Stimulated activated CD4-positive, alpha-beta T cell treated with anti-CD3 and anti-CD28 coated beads, Interleukin-4, amount 100 ng/mL, for 48 hours (primary cell): ENCODE data around the gene SYT8.
"Not testable (repeated sequence)": the region's sequence is repeated elsewhere in the genome, so short reads cannot be mapped to it uniquely, and the experiment has no call there.

Experiments used
- DNase-seq, 2 donors: peaks; one replicate each; pipeline ENCODE4 v3.0.0-alpha.2; 2020; ENCODE audit warnings: low read depth in 2 of 2

The SYT8 gene, protein sequence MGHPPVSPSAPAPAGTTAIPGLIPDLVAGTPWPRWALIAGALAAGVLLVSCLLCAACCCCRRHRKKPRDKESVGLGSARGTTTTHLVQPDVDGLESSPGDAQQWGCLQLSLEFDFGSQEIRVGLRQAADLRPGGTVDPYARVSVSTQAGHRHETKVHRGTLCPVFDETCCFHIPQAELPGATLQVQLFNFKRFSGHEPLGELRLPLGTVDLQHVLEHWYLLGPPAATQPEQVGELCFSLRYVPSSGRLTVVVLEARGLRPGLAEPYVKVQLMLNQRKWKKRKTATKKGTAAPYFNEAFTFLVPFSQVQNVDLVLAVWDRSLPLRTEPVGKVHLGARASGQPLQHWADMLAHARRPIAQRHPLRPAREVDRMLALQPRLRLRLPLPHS

DNA sequence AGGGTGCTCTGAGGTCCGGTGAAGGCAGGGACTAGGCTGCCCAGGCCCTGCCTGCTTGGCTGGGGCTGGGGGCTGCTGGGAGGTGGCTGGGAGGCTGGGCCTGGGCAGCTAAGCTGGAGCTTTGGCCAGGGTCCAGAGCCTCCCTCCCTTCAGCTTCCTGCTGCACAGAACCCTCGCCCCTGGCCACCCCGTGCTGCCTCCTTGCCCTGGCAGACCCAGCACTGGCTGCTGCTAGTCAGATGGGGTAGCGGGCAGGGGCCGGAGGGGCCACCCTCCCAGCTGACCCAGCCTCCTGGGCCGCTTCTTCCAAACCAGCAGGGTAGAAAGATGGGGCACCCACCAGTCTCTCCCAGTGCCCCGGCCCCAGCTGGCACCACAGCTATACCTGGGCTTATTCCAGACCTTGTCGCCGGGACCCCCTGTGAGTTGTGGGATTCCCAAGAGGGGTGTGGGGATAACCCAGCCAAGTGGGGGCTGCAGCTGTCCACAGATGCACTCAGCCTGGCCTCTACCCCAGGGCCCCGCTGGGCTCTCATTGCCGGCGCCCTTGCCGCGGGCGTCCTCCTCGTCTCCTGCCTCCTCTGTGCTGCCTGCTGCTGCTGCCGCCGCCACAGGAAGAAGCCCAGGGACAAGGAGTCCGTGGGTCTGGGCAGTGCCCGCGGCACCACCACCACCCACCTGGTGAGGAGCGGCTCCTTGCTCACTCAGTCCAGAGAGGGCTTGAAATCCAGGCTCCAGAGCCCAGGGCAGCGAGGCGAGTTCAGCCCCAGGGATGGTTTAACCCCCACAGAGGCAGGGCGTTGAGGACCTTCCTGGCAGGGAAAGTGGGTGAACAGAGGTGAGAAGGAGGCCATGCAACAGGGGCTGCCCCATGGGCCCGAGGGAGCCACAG lies at the start of gene SYT8:
Gene SYT8 (plus strand): TSS at position 212 of the 892 bp plus-strand sequence. CDS start 116 bp downstream, at position 328.
- DNase-seq = no peak

DNA sequence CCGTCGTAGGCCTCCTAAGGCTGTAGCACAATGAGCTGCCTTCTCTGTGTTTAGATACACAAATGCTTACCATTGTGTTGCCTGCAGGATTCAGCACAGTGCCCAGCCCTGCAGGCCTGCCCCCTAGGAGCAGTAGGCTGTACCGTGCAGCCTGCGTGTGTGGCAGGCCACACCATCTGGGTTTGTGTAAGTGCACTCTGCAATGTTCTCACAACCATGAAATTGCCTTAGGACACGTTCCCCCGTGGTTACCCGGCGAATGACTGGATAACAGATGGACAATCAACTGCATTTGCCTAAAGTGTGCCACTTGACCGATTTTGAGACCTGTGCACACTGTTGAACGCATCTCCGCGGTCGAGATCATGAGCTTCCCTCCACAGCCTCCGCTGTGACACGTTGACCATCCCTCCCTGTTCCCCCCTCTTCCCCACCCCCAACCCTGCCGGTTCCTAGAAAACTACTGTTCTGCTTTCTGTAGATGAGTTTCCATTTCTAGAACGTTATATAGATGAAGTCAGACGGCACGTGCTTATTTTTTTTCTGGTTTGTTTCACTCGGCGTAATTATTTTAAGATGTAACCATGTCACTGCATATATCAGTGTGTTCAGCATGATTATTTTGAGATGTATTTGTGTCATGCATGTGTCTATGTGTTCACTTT lies 48.9 kb upstream of the SYT8 start:
- DNase-seq = no peak

DNA sequence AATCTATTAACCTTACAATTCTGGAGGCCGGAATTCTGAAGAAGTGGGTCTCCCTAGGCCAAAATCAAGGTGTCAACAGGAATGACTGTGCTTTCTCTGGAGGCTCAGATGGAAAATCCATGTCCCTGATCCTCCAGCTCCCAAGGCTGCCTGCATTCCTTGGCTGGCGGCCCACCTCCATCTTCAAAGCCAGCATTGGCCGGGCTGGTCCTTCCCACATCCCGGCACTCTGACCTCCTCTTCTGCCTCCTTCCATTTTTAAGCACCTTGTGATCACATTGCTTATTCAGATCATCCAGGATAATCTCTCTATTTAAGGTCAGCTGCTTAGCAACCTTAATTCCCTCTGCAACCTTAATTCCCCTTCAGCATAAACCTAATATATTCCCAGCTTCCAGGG lies 48.3 kb upstream of the SYT8 start:
- no peak for DNase-seq

DNA sequence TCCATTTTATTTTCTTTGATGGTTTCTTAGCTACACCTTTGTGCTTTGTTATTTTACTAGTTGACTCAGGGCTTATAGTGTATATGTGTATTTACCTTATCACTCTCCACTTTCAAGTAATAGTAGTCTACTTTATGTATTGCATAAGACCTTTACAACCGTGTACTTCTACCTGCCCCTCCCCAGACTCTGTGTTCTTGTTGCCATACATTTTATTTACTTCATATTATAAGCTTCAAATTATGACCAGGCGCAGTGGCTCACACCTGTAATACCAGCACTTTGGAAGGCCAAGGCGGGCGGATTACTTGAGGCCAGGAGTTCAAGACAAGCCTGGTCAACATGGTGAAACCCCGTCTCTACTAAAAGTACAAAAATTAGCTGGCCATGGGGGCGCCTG lies 42.9 kb upstream of the SYT8 start:
- DNase-seq = no peak

DNA sequence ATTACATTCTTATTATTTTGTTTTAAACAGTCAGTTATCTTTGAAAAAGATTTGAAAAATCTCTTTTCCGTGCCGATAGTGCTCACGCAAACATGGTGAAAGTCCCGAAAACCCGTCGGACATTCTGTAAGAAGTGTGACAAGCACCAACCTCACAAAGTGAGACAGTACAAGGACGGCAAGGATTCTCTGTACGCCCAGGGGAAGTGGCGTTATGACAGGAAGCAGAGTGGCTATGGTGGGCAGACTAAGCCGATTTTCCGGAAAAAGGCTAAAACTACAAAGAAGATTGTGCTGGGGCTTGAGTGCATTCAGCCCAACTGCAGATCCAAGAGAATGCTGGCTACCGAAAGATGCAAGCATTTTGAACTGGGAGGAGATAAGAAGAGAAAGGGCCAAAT lies 42.3 kb upstream of the SYT8 start:
- no peak for DNase-seq

DNA sequence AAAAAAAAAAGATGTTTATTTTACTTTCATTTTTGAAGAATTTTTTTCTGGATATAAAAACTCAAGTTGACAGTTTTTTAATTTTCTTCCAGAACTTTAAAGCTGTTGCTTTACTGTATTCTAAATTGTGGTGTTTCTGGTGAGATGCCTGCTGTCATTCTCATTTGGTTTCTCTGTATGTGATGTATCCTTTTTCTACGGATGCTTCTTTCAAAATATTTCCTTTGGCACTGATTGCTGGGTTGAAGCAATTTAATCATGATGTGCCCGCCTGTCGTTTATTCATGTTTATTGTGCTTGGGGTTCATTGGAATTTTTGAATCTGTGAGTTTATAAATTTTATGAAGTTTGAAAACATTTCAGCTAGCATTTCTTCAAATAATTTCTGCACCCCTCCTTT lies 41.7 kb upstream of the SYT8 start:
- DNase-seq = no peak

DNA sequence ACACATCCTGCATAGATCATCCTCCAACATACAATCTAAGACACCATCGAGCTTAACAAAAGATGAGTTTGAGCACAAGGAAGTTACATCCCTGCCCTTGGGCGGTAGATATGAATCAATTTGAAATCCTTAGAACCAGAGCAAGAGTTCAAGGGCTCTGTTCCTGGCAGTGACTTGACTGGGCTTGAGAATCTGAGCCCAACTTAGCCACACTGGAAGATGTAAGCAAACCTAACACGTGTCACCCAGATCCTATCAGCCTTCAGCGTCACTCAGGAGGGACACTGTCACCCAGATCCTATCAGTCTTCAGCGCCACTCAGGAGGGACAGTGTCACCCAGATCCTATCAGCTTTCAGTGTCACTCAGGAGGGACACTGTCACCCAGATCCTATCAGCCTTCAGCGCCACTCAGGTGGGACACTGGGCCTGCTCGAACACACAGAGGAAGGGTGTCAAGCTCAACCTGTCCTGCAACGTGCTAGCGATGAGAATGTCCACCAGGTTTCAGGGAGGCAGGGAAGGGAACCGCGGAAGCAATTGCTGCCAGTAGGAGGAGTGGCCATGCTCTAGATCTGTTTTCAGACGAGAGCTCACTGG lies 38.3 kb upstream of the SYT8 start:
- no peak for DNase-seq

DNA sequence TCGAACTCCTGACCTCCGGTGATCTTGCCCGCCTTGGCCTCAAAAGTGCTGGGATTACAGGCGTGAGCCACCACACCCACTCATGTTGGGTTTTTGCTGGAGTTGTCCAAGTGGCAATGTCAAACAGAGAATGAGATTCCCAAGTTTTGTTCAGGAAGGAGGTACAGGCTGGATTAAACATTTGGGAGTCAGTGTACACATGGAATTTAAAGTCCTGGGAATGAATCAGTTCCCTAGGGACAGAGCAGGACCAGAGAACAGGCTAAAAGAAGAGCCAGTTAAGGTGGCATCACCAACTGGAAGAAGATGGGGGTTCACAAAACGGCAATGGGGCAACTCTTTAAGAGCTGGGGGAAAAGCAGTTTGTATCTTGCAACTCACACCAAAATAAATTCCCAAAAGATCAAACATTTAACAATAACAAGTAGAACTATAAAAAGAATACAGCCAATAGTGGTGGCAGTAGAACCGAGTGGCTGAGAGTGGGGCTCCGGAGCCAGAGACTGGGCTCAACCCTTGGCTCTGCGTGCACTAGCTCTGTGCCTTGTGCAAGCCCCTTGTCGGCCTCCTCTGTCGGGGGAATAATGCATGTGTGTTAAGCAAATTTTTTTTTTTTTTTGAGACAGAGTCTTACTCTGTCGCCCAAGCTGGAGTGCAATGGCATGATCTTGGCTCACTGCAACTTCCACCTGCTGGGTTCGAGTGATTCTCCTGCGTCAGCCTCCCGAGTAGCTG lies 37.2 kb upstream of the SYT8 start:
- no peak for DNase-seq

DNA sequence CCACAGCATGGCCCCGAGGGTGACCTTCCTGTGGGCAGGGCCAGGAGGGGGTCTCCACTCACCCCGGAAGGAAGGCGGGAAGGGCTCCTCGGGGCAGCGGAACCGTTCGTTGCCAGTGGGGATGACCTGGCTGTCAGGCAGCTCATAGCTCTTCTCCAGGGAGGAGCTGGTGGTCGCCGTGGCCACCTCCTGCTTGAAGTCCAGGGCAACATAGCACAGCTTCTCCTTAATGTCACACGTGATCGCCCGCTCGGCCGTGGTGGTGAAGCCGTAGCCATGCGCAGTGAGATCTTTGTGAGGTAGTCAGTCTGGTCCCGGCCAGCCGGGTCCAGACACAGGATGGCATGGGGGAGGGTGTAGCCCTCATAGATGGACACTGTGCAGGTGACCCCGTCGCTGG lies 31.5 kb upstream of the SYT8 start:
- DNase-seq = no peak

DNA sequence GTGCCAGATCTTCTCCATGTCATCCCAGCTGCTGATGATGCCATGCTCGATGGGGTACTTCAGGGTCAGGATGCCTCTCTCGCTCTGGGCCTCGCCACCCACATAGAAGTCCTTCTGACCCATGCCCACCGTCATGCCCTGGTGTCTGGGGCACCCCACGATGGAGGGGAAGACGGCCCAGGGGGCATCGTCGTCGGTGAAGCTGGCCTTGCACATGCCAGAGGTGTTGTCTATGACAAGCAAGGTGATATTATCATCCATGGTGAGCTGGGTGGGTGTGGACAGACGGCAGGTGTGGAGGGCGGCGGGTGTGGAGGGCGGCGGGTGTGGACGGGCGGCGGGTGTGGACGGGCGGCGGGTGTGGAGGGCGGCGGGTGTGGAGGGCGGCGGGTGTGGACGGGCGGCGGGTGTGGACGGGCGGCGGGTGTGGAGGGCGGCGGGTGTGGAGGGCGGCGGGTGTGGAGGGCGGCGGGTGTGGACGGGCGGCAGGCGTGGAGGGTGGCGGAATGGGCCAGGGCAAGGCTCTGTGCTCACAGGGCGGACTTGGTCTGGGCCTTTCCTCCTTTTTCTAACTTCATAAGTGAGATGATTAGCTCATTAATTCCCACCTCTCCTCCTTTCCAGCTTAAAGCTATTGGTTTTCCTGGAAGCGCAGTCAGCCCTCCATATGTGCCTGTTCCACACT lies 30.8 kb upstream of the SYT8 start:
- DNase-seq = not testable (repeated sequence)

DNA sequence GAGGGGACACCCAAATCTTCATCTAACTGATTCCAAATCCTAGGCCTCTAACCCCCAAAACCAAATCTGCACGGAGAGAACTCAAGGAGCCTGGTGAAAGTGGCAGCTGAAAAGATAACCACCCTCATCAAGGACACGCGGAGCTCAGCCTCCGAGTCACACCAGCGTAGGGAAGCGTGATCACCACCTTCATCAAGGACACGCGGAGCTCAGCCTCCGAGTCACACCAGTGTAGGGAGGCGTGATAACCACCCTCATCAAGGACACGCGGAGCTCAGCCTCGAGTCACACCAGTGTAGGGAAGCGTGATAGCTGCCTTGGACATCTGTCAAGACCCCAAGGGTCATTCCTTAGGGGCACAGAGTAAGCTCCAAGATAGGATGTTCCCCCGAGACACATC lies 29.3 kb upstream of the SYT8 start:
- DNase-seq = no peak

DNA sequence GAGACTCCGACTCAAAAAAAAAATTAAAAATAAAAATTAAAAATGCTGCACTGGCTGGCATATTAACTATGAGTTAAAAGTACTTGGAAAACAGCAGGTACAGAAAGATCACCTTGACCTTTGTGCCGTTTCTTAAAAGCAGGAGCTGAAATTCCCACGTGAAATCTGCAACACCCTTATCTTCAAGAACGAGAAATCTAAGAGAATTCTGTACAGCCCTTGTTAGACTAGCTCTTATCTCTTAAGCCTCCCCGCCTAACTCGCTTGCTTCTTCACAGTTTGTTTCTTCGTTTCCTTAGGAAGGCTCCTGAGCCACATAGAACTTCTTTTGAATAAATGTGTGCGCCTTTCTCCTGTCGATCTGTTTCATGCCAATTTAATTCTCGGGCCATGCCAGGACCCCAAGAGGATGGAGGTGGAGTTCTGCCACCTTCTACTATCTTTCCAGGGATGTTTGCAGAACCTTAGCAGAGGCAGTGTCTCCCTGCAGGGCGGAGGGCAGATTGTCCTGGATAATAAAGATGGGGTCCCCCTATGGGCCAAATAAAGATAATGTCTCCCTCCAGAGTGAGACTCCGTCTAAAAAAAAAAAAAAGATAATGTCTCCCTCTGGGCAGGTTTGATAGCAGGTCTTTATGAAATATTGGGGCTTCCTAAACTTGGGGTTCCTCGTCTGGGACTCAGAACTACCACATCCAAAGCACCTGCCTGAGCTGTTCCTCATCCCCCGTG lies 27.4 kb upstream of the SYT8 start:
- DNase-seq = no peak

DNA sequence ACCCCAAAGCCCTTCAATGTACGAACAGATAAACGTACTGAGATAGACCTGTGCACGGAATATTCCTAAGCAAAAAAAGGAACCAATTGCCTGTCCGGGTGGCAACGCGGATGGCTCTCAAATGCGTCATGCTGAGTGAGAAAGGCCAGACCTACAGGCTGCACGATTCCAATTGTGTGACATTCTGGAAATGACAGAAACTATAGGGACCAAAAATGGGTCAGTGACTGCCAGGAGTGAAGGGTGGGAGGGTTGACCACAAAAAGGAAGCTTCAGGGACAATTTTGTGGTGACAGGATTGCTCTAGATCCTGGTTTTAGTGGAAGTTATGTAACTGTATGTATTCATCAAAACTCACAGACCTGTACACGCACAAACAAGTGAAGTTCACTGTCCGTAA lies 24.0 kb upstream of the SYT8 start:
- no peak for DNase-seq

DNA sequence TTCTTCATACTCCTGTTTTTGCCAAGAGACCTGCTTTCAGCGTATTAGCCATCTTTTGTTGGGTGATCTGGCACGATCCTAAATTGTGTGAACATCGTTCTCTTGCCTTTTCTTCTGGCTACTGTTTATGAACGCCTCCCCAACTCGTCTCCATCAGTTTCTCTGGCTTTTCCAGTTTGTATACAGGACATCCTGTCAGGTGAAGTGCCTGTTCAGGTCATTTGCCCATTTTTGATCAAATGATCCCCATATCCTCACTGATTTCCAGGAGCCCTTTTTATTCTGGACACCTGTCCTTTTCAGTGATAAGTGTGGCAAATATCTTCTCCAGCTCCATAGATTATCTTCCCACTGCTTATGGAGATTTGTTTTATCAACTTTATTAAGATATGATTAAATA lies 22.5 kb upstream of the SYT8 start:
- no peak for DNase-seq

DNA sequence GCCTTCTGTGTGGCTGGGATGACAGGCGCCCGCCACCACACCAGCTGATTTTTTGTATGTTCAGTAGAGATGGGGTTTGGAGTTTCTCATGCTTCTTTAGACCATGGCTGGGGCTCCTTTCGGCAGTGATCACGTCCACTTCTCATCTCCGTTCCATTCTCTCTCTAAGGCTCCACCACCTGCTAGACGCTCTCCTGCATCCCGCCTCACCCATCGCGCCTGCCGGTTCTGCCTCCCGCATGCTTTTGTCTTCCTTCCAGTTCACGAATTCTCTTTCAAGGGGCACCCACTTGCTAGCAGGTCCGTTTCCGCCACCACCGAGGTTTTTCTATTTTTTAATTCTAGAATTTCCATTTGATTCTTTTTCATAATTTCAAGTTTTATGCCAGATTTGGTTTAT lies 22.0 kb upstream of the SYT8 start:
- DNase-seq = no peak

DNA sequence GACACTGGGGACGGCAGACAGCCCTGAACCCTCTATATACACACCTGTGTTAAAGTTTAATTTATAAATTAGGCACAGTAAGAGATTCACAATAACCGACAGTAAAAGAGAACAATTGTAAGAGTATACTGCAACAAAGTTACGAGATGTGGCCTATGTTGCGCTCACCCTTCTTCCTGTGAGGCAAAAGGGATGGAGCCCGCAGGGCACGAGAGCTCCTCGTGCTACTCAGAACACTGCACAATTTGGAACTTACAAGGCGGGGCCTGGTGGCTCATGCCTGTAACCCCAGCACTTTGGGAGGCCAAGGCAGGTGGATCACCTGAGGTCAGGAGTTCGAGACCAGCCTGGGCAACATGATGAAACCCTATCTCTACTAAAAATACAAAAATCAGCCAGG lies 21.4 kb upstream of the SYT8 start:
- not testable (repeated sequence) for DNase-seq

DNA sequence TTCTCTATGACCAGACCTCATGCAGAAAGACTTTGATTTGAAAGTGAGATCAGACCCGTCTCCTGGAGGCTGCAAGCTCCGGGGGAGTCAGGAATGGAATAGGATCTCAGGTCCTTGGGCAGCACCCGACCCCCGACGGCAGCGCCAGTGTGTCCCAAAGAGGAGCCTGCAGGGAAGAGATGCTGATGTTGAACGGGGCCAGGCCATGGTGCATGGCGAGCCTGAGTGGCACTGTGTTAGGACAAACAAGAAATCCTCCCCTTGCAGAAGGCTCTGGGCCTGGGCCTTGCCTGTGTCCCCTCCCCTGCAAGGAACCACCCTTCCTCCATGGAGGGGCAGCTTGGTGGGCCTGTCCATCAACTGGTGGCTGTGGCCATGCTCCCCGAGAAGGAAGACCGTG lies 20.1 kb upstream of the SYT8 start:
- no peak for DNase-seq

DNA sequence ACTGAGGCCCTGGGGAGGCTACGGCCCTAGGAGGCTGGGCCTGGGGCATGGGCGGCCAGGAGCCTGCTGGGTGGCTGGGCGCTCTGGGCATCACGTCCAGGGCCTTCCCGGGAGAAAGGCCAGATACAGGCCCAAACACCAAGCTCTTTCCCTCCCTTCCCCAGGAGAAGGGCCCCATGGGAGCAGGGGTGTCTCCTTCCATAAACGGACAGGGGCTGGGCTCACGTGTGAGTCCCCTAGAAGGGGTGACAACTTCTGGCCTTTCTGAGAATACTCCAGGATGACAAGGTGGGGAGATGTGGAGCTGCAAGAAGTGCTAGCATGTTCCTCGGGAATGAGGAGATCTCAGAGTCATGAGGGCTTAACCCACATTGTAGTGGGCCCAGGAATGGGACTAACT lies 19.5 kb upstream of the SYT8 start:
- DNase-seq = no peak

DNA sequence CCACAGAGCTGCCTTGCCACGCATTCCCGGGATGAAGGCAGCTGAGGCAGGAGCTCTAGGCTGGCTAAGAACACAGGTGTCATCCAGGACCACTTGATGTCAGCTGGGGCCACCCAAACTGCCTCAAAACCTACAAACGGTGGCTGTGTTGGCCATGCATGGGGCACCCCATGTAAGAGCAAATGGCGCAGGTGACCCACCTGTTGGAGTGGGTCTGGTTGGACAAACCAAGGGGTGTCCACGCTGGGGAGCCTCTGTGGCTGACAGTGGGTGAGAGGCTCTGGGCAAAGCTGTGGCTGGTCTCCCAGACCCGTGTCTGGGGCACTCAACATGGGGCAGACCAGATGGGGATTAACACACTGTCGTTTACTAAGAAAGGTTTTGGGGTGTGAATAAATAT lies 19.0 kb upstream of the SYT8 start:
- no peak for DNase-seq

DNA sequence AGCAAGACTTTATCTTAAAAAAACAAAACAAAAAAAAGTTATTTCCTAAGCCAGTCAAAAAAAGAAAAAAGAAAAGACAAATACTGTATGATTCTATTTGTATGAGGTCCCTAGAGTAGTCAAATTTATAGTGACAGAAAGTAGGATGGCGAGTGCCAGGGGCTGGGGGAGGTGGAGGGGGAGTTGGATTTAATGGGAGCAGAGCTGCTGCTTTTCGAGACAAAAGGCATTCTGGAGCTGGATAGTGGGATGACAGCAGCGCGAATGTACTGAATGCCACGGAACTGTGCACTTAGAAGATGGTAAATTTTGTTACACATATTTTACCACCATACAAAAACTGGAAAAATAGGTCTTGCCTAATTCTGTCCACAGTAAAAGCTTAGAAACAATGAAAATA lies 17.8 kb upstream of the SYT8 start:
- no peak for DNase-seq
